CD4-positive, alpha-beta T cell treated with Interleukin-17A for 4 hours (primary cell): ENCODE measurements around the gene PTPRE.

Experiments
- DNase-seq: peaks from one replicate; pipeline ENCODE4 v3.0.0-alpha.2; 2020; ENCODE audit warnings: mixed read lengths

The PTPRE gene

GRCh38 chr10:128103229-128103714 is 196.4 kb downstream of the PTPRE start:
- DNase-seq, result peak; percentile 46

- no peak for DNase-seq
Observed at GRCh38 chr10:128105383-128105782, 198.5 kb downstream of the PTPRE start.

- DNase-seq, result no peak
Observed at GRCh38 chr10:128109707-128110106, 202.8 kb downstream of the PTPRE start.

- no peak for DNase-seq
Observed at GRCh38 chr10:128110339-128110738, 203.4 kb downstream of the PTPRE start.

GRCh38 chr10:128111696-128112095 is 204.8 kb downstream of the PTPRE start:
- no peak for DNase-seq

- DNase-seq, result no peak
Observed at GRCh38 chr10:128113026-128113425, 206.1 kb downstream of the PTPRE start.

- DNase-seq, result no peak
Observed at GRCh38 chr10:128114901-128115300, 208.0 kb downstream of the PTPRE start.

- no peak for DNase-seq
Observed at GRCh38 chr10:128115356-128115755, 208.5 kb downstream of the PTPRE start.

GRCh38 chr10:128116187-128116586 is 209.3 kb downstream of the PTPRE start:
- DNase-seq, result no peak

- DNase-seq, result no peak
Observed at GRCh38 chr10:128116851-128117615, 210.1 kb downstream of the PTPRE start.

- DNase-seq, result no peak
Observed at GRCh38 chr10:128121750-128122412, 215.0 kb downstream of the PTPRE start.

- no peak for DNase-seq
Observed at GRCh38 chr10:128122931-128123330, 216.0 kb downstream of the PTPRE start.

- DNase-seq, result no peak
Observed at GRCh38 chr10:128123846-128124245, 216.9 kb downstream of the PTPRE start.

- no peak for DNase-seq
Observed at GRCh38 chr10:128124813-128125403, 218.0 kb downstream of the PTPRE start.

GRCh38 chr10:128125416-128125943 is 218.6 kb downstream of the PTPRE start:
- peak; percentile 31 for DNase-seq

GRCh38 chr10:128125944-128126764 is 219.3 kb downstream of the PTPRE start, which contains the start of gene MKI67:
Gene MKI67 (minus strand): TSS chr10:128126423. CDS start chr10:128125667, 756 bp downstream.
- DNase-seq, result peak; percentile 93

GRCh38 chr10:128128582-128128981 is 221.7 kb downstream of the PTPRE start:
- DNase-seq, result no peak

- no peak for DNase-seq
Observed at GRCh38 chr10:128130051-128130450, 223.1 kb downstream of the PTPRE start.
